Measurements from ENCODE around the gene RPL37. TPM values are rescaled to one million over a fixed set of nuclear protein-coding genes. Genes with fewer than 3 reads are reported as not detected.
A peak's percentile ranks its signal among the peaks of the same experiment; 100 is the strongest.

The RPL37 gene
- total and polyA plus RNA-seq, 9 of the 15 experiments (the other 6 are each of a cell fraction or from before 2014, with no cell fraction given) = 2,342 to 7,963 (median 4,091) TPM

DNA sequence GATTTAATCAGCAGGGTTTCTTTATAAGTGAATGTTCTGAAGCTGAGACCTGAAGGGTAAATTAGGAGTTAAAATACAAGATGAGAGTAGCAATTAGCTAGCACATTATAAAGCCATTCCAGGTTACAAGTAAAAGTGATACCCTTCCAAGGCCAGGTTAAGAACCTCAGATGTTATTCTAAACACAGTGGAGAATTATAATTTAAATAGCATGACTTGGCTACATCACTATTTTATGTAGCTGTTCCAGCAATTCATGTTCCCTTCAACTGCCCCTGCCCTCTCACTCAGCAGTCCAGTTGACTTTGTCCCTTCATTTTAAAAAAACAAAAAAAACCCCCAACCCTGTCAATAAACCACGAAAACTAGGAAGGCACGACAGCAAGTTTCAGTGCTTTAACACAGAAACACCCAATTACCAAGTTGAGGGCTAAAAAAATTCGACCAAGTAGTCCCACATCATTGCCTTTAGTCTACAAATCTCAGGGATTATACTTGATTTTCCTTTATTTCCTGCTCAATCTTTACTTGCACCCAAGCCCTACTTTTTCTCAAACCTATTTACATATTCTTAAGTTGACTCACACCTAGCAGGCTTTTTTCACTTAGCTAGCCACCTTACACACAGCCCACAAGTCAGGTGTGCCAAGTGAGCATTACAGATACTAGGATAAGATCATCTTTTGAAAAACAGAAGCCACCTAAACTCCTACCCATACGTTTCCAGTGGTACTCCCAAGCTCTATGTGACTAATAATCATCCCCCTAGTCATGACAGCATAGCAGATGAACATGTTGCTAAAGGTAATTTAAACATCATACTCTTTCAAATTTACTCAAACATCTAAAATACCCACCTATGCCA, 3.4 kb downstream of the RPL37 start (continued):
- TF ChIP-seq ZNF41 (CRISPR knock-in tag; conservative IDR thresholded peaks at IDR 0.05) (no peak), SNIP1 (IDR thresholded peaks at IDR 0.05; ENCODE audit: low read depth) (no peak), RBFOX2 (IDR thresholded peaks at IDR 0.05; ENCODE audit: low read depth, low read length) (peak; percentile 76), RBM17 (IDR thresholded peaks at IDR 0.05; ENCODE audit: borderline replicate concordance, low read depth, low read length) (no peak), ZNF23 (CRISPR knock-in tag; IDR thresholded peaks at IDR 0.05) (no peak), ZBED1 (IDR thresholded peaks at IDR 0.05) (no peak), DNMT1 (IDR thresholded peaks at IDR 0.05) (no peak), PML (IDR thresholded peaks at IDR 0.05; ENCODE audit: low read length) (peak; percentile 25; the same call in 1 of the 2 replicates), POLR2AphosphoS5 (IDR thresholded peaks at IDR 0.05; ENCODE audit: control insufficient read depth, insufficient read depth, low read depth, low read length) (peak; percentile 73; the same call in 1 of the 2 replicates), CEBPB (tag; IDR thresholded peaks at IDR 0.05) (no peak; the same call in 1 of the 2 replicates), OTX1 (CRISPR knock-in tag; IDR thresholded peaks at IDR 0.05) (no peak), XRCC4 (IDR thresholded peaks at IDR 0.05; ENCODE audit: extremely low read depth, insufficient read depth, insufficient read length) (no peak)
- TF ChIP-seq, protein P1, sequence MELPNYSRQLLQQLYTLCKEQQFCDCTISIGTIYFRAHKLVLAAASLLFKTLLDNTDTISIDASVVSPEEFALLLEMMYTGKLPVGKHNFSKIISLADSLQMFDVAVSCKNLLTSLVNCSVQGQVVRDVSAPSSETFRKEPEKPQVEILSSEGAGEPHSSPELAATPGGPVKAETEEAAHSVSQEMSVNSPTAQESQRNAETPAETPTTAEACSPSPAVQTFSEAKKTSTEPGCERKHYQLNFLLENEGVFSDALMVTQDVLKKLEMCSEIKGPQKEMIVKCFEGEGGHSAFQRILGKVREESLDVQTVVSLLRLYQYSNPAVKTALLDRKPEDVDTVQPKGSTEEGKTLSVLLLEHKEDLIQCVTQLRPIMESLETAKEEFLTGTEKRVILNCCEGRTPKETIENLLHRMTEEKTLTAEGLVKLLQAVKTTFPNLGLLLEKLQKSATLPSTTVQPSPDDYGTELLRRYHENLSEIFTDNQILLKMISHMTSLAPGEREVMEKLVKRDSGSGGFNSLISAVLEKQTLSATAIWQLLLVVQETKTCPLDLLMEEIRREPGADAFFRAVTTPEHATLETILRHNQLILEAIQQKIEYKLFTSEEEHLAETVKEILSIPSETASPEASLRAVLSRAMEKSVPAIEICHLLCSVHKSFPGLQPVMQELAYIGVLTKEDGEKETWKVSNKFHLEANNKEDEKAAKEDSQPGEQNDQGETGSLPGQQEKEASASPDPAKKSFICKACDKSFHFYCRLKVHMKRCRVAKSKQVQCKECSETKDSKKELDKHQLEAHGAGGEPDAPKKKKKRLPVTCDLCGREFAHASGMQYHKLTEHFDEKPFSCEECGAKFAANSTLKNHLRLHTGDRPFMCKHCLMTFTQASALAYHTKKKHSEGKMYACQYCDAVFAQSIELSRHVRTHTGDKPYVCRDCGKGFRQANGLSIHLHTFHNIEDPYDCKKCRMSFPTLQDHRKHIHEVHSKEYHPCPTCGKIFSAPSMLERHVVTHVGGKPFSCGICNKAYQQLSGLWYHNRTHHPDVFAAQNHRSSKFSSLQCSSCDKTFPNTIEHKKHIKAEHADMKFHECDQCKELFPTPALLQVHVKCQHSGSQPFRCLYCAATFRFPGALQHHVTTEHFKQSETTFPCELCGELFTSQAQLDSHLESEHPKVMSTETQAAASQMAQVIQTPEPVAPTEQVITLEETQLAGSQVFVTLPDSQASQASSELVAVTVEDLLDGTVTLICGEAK (IDR thresholded peaks at IDR 0.05) = no peak
- TF ChIP-seq, protein P1 (CRISPR knock-in tag; IDR thresholded peaks at IDR 0.05) = no peak
- TF ChIP-seq, protein P2, sequence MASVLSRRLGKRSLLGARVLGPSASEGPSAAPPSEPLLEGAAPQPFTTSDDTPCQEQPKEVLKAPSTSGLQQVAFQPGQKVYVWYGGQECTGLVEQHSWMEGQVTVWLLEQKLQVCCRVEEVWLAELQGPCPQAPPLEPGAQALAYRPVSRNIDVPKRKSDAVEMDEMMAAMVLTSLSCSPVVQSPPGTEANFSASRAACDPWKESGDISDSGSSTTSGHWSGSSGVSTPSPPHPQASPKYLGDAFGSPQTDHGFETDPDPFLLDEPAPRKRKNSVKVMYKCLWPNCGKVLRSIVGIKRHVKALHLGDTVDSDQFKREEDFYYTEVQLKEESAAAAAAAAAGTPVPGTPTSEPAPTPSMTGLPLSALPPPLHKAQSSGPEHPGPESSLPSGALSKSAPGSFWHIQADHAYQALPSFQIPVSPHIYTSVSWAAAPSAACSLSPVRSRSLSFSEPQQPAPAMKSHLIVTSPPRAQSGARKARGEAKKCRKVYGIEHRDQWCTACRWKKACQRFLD (CRISPR knock-in tag; IDR thresholded peaks at IDR 0.05) = no peak
- TF ChIP-seq, protein P3, sequence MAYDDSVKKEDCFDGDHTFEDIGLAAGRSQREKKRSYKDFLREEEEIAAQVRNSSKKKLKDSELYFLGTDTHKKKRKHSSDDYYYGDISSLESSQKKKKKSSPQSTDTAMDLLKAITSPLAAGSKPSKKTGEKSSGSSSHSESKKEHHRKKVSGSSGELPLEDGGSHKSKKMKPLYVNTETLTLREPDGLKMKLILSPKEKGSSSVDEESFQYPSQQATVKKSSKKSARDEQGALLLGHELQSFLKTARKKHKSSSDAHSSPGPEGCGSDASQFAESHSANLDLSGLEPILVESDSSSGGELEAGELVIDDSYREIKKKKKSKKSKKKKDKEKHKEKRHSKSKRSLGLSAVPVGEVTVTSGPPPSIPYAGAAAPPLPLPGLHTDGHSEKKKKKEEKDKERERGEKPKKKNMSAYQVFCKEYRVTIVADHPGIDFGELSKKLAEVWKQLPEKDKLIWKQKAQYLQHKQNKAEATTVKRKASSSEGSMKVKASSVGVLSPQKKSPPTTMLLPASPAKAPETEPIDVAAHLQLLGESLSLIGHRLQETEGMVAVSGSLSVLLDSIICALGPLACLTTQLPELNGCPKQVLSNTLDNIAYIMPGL (CRISPR knock-in tag; IDR thresholded peaks at IDR 0.05) = no peak
